HFFc6 (cell line): ENCODE results near the gene RNASEH2B. TPM values are rescaled to one million over a fixed set of nuclear protein-coding genes. Genes with fewer than 3 reads are reported as not detected.

ENCODE experiments used
- DNase-seq: peaks from one replicate; pipeline ENCODE4 v3.0.0-alpha.2; 2018
- H3K27ac Mint-ChIP-seq: 2 replicates; pipeline ENCODE4 v1.8.0; 2020; ENCODE audit warnings: mild to moderate bottlenecking, mixed read lengths
- H3K27me3 Mint-ChIP-seq: 2 replicates; pipeline ENCODE4 v1.8.0; 2021; ENCODE audit warnings: mild to moderate bottlenecking, moderate library complexity, mixed read lengths; ENCODE audit not compliant: insufficient read depth
- H3K36me3 Mint-ChIP-seq: 2 replicates; pipeline ENCODE4 v1.8.0; 2021; ENCODE audit warnings: low read depth, mixed read lengths
- H3K4me1 Mint-ChIP-seq: 2 replicates; pipeline ENCODE4 v1.8.0; 2020; ENCODE audit warnings: low read depth, mixed read lengths
- H3K4me3 Mint-ChIP-seq: 2 replicates; pipeline ENCODE4 v1.8.0; 2020; ENCODE audit warnings: mild to moderate bottlenecking, moderate library complexity, mixed read lengths
- H3K9me3 Mint-ChIP-seq: 2 replicates; pipeline ENCODE4 v1.8.0; 2020; ENCODE audit warnings: mild to moderate bottlenecking, mixed read lengths
- total RNA-seq, 6 experiments: library from RNA; stranded (reverse); fragmentation: NEBNext Ultra II Directional; extraction: Animal tissue kit (Norgen Biotek cat#: 25700); gene quantifications; 2 replicates in 1 of 6; 3 replicates in 5 of 6; pipeline ENCODE4 v1.2.3, GENCODE V29; 2021
- TF ChIP-seq, protein P1 (sequence below): fragments of 200-600 bp; sonication (generic); IDR thresholded peaks from 2 replicates; pipeline ENCODE4 v1.5.0; 2021; ENCODE audit warnings: antibody characterized with exemption, mild to moderate bottlenecking

RNASEH2B gene
- total RNA-seq, 6 experiments from 2014 or later, result 12.4 to 20.7 (median 17.4) TPM

DNA sequence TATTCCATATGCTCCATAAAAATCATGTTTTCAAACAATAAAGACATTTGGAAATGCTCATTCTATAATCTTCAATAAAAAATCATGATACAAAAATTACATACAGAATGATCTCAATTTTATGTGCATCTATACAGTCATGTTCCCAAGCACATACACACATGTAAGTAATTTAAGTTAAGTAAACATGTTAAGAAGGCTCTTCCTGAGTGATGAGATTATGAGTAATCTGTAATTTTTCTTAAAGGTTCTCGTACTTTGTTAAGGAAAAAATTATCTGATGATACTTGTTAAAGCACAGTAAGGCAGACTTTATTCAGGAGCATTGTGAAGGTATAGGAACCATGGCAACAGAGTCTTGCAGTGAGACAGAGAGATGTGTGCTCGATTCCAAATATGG, 36.1 kb upstream of the RNASEH2B start:
- TF ChIP-seq, protein P1, sequence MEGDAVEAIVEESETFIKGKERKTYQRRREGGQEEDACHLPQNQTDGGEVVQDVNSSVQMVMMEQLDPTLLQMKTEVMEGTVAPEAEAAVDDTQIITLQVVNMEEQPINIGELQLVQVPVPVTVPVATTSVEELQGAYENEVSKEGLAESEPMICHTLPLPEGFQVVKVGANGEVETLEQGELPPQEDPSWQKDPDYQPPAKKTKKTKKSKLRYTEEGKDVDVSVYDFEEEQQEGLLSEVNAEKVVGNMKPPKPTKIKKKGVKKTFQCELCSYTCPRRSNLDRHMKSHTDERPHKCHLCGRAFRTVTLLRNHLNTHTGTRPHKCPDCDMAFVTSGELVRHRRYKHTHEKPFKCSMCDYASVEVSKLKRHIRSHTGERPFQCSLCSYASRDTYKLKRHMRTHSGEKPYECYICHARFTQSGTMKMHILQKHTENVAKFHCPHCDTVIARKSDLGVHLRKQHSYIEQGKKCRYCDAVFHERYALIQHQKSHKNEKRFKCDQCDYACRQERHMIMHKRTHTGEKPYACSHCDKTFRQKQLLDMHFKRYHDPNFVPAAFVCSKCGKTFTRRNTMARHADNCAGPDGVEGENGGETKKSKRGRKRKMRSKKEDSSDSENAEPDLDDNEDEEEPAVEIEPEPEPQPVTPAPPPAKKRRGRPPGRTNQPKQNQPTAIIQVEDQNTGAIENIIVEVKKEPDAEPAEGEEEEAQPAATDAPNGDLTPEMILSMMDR, result no peak
- Mint-ChIP-seq H3K4me3 (no peak overlapping the region), H3K4me1 (peaks cover 6% of the 10 kb centered on the region; the same call in 1 of the 2 replicates), H3K36me3 (no peaks in the 10 kb centered on the region), H3K27ac (no peak overlapping the region), H3K27me3 (peaks cover 2% of the 10 kb centered on the region; the same call in 1 of the 2 replicates), H3K9me3 (no peaks in the 10 kb centered on the region)
- DNase-seq, result no peak

DNA sequence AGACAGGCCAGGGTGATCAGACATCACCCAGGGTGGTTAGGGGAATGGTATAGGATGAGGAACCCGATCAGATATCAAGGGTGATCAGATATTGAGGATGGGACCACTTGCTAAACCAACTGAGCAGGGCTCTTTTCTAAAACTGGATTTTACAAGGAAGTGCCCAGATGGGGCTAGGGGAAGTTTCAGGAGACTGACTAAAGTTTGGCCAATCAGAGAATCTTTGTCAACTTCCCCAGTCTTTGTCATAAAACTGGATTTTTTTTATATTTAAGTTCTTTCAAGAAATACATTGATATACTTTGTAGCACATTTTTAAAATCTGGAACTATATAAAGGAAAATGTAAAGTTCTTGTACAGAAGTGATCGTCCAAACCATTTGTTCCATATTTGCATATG, 35.6 kb upstream of the RNASEH2B start:
- Mint-ChIP-seq H3K36me3 (no peaks in the 10 kb centered on the region), H3K27ac (no peak overlapping the region), H3K4me3 (no peak overlapping the region), H3K4me1 (peaks cover 6% of the 10 kb centered on the region; the same call in 1 of the 2 replicates), H3K27me3 (peaks cover 2% of the 10 kb centered on the region; the same call in 1 of the 2 replicates), H3K9me3 (no peaks in the 10 kb centered on the region)
- TF ChIP-seq, protein P1, result no peak
- DNase-seq, result no peak

DNA sequence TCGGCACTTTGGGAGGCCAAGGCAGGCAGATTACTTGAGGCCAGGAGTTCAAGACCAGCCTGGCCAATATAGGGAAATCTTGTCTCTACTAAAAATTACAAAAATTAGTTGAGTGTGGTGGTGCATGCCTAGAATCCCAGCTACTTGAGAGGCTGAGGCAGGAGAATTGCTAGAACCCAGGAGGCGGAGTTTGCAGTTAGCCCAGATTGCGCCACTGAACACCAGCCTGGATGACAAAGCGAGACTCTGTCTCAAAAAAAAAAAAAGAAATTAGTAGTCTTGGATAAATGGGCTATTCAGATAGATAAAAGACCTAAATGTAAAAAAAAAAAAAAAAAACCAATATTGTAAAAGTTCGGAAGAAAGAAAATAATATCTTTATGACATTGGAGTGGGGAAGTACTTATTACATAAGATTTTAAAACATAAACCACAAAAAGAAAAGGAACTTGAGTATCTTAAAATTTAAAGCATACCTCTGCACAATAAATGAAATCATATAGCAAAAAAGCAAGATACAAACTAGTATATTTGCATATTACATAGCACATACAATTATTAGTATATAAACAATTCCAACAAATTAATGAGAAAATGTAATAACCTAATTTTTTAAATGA, 26.7 kb upstream of the RNASEH2B start:
- Mint-ChIP-seq H3K4me3 (no peak overlapping the region), H3K27me3 (peaks cover 8% of the 10 kb centered on the region), H3K27ac (no peak overlapping the region), H3K4me1 (no peaks in the 10 kb centered on the region), H3K9me3 (no peaks in the 10 kb centered on the region), H3K36me3 (no peaks in the 10 kb centered on the region)
- DNase-seq, result no peak
- TF ChIP-seq, protein P1, result no peak

DNA sequence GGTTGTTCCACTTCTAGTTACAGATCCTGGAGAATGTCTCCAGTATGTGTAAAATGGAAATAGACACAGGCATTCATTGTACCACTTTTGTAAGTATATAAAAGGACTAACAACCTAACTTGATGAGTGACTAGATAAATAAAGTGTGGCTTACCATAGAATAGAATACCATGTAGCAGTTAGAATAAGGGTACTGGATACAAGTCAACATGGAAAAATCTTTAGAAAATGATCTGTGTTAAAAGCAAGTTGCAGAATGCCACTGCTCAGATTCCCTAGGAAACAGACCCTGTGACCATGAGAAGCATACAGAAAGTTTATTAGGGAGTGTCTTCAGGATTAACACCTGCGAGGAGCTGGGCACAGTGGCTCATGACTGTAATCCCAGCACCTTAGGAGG, 25.9 kb upstream of the RNASEH2B start:
- Mint-ChIP-seq H3K27ac (no peak overlapping the region), H3K27me3 (peaks cover 6% of the 10 kb centered on the region), H3K4me1 (no peaks in the 10 kb centered on the region), H3K36me3 (no peaks in the 10 kb centered on the region), H3K9me3 (no peaks in the 10 kb centered on the region), H3K4me3 (no peak overlapping the region)
- TF ChIP-seq, protein P1, result no peak
- DNase-seq, result no peak

DNA sequence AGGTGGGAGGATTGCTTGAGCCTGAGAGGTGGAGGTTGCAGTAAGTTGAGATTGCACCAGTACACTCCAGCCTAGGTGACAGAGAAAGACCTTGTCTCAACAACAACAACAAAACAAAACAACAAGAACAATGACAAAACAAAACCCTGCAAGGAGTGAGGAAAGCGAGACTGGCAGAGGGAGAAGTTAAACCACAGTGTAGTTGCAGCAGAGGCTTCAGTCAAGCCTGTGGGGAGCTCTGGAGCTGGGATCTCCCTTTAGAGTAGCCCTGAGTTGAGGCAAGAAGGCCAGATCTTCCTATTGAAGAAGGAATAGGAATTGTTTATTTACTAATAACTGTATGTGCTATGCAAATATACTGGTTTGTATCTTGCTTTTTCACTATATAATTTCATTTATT, 25.3 kb upstream of the RNASEH2B start:
- DNase-seq, result no peak
- Mint-ChIP-seq H3K36me3 (no peaks in the 10 kb centered on the region), H3K27ac (no peak overlapping the region), H3K27me3 (peaks cover 6% of the 10 kb centered on the region), H3K4me1 (no peaks in the 10 kb centered on the region), H3K4me3 (no peak overlapping the region), H3K9me3 (no peaks in the 10 kb centered on the region)
- TF ChIP-seq, protein P1, result no peak
